Breast epithelium (tissue), 3 donors: ENCODE data around the gene PLP2.

ENCODE experiments used
- CTCF ChIP-seq, 3 donors: fragments of 450-650 bp; IDR thresholded peaks; one replicate each; pipeline ENCODE4 v1.5.1; 2016 to 2017; ENCODE audit warnings: antibody characterized with exemption in 3 of 3, mild to moderate bottlenecking in 3 of 3, moderate library complexity in 3 of 3
- POLR2A ChIP-seq: fragments of 450-650 bp; IDR thresholded peaks from one replicate; pipeline ENCODE4 v1.6.1; 2016; ENCODE audit warnings: antibody characterized with exemption, mild to moderate bottlenecking, moderate library complexity
- POLR2AphosphoS5 ChIP-seq, 3 donors: sonication (generic); formaldehyde crosslinking; IDR thresholded peaks; one replicate each; pipeline ENCODE4 v1.6.1; 2017; ENCODE audit warnings: antibody characterized with exemption in 3 of 3

- TF ChIP-seq POLR2A (no peak), CTCF (IDR thresholded peaks at IDR 0.05) (no peak), POLR2AphosphoS5 (IDR thresholded peaks at IDR 0.05) (no peak)
Observed at GRCh38 chrX:49208399-49208798, 36.7 kb downstream of the PLP2 start.
